ENCODE measurements around the gene SDC3.
A peak's percentile ranks its signal among the peaks of the same experiment; 100 is the strongest.
"Not testable (repeated sequence)": the region's sequence is repeated elsewhere in the genome, so short reads cannot be mapped to it uniquely, and the experiment has no call there.

Gene SDC3, protein sequence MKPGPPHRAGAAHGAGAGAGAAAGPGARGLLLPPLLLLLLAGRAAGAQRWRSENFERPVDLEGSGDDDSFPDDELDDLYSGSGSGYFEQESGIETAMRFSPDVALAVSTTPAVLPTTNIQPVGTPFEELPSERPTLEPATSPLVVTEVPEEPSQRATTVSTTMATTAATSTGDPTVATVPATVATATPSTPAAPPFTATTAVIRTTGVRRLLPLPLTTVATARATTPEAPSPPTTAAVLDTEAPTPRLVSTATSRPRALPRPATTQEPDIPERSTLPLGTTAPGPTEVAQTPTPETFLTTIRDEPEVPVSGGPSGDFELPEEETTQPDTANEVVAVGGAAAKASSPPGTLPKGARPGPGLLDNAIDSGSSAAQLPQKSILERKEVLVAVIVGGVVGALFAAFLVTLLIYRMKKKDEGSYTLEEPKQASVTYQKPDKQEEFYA

DNA sequence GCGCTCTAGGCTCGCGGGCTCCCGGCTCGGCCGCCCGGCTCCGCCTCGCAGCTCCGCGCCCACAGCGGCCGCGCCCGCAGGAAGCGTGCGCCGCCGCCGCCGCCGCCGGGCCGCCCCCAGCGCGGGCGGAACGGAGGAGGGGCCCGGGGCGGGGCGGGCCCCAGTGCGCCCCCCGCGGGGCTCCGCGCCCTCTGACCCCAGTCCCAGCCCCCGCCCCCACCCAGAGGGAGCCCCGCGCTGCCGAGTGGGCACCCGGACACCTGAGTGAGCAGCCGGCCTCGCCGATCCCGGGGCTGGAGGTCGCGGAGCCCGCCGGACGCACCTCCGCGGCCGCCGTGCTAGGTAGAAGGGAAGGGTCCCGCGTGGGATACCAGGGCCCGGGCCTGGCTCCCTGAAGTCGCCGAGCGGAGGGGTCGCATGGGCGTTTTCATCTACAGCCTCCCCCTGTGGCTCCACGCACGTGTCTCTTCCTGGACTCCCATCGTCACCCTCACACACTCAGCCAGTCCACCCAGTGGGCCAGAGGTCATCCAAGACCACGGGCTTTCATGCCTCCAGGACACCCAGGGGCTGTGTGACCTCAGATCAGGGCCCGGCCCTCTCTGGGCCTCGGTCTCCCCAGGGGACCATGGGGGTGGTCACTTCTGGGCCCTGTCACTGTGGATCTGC lies at the start of gene SDC3:
TSS of gene SDC3 (minus strand) at position 63 of the 669 bp plus-strand sequence. CDS start 172 bp downstream, outside the sequence.
- no peak for FAIRE-seq

- peak; percentile 65 for FAIRE-seq
These were observed 49.1 kb upstream of the SDC3 start for GRCh38 chr1:30957560-30958222.

DNA sequence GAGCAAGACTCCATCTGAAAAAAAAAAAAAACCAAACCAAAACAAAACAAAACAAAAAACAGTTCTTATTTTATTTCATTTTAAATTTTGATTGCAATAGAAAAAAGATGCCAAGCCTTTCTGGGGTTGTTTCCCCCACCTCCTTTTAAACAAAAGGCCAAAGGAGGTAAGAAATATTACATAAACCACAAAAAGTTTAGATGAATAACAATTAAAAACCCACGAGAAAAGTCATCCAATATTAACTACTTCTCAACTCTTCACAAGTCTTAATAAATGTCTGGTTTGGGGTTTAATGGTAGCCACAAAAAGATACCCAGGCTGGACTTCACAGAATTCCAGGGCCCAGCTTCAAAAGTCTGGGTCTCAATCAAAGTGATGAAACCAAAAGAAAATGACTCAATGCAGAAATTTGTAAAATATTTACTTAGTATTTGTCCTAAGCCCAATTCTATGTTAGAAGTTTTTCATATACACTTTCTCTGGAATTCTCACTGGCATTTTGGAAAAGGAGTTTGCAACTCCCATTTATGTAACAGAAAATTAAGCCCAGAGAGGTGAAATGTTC lies 47.0 kb upstream of the SDC3 start:
- FAIRE-seq, result no peak

DNA sequence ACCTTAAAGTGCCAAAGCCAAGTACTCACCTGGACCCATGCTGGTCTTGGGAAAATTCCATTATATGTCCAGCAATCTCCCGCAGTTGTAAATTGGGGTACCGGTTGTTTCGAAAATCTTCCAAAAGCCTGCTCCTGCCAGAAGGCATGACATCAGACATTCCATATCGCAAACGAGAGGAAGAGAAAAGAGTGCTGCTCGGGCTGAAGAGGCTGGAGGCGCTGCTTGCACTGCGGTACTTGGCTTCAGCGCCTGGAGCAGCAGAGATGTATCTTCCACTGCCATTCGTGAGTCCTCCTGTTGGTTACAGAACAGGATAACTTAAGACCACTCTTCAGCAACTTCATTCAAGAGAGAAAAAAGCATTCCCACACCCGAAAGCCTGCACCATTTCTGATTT lies 45.1 kb upstream of the SDC3 start:
- no peak for FAIRE-seq

DNA sequence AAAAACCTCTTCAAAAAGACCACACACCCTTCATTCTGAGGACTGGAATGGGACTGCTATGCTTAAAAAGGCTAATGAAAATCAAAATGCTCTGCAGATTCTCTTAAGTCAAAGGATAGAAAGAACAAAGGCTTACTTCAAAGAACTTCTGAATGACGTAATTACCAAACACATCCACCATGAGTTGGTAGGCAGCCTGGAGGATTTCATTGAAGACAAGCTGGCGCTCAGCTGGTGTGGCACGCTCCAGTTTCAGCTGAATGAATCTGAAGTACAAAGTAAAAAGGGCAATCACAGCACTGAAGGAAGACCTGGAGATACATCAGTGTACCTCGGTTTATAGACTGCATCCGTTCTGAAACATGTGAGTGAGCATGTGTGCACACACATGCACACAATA lies 43.5 kb upstream of the SDC3 start:
- no peak for FAIRE-seq

- FAIRE-seq, result no peak
These were observed 42.1 kb upstream of the SDC3 start for GRCh38 chr1:30950700-30951099.

GRCh38 chr1:30950053-30950452 lies 41.5 kb upstream of the SDC3 start:
- peak; percentile 92 for FAIRE-seq

DNA sequence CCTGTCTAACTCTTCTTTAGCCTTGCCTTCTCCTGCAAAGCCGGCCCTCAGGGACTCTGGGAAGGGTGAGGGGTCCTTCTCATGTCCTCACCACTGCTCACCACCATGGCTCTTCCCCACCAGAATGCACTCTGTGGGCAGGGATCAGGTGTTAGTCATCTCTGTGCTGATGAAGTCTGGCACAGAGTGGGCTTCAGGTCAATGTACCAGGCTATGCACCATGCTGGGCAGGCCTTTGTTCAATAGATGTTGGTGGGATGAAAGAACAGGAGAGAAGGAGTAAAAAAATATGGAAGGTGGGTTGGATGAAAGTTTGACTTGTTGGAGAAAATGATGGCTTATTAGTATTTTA lies 40.9 kb upstream of the SDC3 start:
- not testable (repeated sequence) for FAIRE-seq

DNA sequence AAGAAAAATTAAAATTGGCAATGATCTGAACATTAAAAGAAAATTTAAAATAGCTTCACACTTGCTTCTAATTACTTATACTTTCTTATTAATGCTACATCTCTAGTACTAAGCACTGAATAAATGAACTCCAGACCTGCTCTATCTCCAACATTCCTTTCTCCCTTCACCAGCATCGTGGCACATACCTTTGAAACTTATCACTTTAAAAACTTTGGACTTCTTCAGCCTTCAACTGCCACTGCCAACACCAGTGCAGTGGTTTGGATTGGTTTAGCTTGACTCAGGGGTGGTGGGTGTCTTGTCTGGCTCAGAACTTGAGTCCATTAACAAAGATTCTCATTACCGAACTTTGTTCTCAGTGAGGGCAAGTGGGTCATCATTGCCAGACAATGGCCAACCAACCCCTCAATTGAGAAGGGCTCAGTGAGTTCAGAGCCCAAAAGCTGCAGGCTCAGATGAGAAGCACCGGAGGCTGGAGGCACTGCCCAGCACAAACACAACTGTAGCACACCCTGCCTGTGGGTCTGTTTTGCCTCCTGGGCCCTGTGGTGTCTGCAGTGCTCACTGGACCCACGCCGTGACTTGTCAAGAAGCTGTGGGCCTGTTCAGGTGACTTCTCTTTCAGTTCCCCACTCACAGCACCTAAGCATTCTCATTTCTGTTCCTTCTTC lies 40.4 kb upstream of the SDC3 start:
- not testable (repeated sequence) for FAIRE-seq

DNA sequence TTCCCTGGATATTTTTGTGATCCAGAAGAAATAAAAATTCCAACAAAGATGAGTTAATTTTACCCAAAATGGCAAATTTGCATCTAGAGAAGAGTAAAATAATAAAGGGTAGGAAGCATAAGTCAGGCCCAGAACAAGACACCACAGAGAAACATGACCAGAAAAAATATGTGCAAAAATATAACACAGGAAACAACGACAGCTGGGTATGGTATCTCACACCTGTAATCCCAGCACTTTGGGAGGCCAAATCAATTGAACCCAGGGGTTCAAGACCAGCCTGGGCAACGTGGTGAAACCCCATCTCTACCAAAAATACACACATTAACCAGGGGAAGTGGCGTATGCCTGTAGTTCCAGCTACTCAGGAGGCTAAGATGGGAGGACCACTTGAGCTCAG lies 39.7 kb upstream of the SDC3 start:
- FAIRE-seq, result no peak

GRCh38 chr1:30947212-30947611 lies 38.7 kb upstream of the SDC3 start:
- FAIRE-seq, result no peak

DNA sequence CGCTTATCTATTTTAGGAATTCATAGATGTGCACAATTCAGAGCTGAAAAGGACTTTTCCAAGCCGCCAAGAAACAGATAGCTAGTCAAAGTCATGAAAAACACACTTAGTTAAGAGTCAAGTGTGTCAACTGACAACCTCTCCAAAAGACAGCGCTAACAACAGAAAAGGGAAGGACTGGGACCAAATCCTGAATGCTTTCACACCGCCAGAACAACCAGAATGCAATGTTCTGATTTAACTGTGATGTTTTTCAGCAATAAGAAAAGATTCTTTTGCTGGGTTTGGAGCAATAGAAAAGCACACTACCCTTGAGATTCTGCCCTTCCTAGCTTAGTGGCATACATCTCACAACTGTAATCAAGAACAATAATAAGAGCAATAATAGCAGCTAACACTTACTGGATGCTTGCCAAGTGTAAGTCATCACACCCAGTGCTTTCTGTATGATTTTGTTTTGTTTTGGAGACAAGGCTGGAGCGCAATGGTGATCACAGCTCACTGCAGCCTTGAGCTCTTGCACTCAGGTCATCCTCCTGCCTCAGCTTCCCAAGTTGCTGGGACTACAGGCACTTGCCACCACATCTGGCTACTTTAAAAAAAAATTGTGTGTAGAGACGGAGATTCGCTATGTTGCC lies 33.9 kb upstream of the SDC3 start:
- no peak for FAIRE-seq

DNA sequence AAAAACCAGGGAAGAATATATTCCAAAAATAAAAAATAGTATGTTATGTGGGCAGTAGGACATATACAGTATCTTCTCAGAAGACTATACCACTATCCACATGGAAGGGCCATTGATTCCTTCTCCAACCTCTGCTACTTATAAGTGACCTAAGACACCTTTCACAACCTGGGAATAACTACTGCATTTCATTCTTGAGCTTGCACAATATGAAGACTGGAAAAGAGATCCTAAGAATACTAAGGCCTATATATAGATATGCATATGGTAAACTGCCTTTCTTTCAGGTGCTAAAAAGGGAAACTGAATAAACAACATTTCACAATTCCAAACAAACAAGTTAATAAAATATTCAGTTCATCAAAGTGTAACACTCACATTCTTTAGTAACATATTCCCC lies 32.0 kb upstream of the SDC3 start:
- no peak for FAIRE-seq

GRCh38 chr1:30936541-30937171 lies 28.1 kb upstream of the SDC3 start:
- no peak for FAIRE-seq

DNA sequence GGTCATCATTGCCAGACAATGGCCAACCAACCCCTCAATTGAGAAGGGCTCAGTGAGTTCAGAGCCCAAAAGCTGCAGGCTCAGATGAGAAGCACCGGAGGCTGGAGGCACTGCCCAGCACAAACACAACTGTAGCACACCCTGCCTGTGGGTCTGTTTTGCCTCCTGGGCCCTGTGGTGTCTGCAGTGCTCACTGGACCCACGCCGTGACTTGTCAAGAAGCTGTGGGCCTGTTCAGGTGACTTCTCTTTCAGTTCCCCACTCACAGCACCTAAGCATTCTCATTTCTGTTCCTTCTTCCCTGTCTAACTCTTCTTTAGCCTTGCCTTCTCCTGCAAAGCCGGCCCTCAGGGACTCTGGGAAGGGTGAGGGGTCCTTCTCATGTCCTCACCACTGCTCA lies 27.2 kb upstream of the SDC3 start:
- FAIRE-seq, result not testable (repeated sequence)

- no peak for FAIRE-seq
These were observed 26.1 kb upstream of the SDC3 start for GRCh38 chr1:30934613-30935012.

DNA sequence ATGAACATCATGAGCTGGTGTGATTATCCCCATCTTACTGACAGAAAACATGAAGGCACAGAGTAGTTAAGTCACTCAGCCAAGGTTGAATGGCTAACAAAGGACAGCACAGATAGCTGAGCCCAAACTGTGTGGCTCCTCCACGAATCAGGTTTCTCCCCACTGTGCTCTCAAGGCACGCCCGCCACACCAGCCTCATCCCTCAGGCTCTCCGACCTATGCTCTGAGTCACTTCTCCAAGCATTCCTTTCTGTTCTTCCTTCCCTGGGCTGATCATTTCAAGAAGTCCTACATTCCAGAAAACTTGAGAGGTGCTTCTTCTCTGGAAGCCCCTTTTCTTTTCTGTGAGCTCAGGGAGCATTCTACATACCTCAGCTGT lies 25.3 kb upstream of the SDC3 start:
- no peak for FAIRE-seq

- FAIRE-seq, result no peak
These were observed 22.1 kb upstream of the SDC3 start for GRCh38 chr1:30930631-30931173.

DNA sequence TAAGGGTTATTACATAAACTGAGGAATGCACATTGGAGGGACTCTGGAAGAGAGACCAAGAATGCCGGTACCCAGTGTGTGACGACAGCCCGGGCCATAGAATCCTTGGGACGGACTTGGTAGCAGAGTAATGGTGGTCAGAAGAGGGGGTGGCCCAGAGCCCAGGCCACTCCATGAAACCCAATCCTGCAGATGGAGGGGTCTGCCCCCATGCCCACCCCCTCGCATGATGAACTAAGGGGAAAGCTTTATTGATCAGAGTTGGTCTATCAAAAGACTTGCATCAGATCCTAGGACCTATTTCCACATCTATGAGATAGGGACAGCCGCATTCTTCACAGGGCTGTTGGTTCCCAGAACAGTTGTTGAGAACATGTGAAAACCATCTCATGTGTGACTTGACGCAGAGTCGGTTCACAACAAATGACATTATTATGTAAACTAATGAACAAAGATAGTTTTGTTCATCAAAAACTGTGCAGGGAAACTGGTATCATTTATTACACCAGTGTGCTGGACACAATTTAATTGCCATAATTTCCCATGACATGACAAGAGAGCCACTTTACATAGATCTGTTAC lies 21.5 kb upstream of the SDC3 start:
- no peak for FAIRE-seq

DNA sequence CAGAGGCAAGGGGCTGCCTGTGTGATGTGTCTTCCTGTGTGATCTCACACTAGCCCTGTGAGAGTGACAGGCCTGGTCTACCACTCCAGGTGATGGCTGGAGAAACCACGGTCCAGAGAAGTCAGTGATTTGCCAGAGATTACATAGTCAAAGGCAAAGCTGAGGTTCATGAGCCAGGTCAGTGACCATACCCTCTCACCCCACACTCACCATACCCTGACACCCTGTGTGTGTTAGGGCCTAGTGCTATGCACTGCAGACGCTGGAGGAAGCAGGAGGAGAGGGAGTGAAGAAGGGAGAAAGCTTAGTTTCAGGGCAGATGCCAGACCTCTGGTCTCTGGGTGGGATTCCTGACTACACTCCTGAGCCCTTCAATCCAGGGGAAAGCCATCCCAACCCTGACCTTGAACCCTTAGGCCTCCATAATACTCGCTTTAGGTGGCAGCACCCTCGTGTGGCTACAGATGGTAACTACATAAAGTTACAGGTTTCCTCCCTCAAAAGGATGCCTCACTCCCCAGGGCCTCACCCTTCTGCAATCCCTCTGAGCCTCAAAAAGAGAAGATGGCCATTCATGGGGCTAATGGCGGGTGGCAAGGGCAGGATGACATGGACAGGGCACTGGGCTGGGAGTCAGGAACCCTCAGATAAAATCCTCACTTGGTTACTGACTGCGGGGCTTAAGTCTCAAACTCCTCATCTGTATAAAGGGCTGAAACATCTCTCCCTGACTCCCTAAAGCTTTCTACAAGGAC lies 20.8 kb upstream of the SDC3 start:
- FAIRE-seq, result no peak

DNA sequence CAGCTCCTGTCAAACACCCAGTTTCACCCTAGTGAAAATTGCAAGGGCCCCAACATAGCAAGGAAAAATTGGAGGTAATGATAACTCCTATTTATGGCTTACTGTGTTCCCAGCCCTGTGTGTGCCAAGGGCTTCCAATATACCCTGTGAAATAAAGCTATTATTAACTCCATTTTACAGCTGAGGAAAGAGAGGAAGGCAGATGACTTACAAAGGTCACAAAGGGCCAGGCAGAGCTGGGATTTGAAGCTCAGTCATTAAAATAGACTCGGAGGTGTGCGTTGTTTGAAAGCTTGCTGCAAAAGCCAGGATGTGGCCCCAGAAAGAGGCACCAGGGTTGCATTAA lies 20.2 kb upstream of the SDC3 start:
- no peak for FAIRE-seq

All from islet of Langerhans (tissue), 1 donor.